ENCODE measurements around the gene MEDAG.

DNA sequence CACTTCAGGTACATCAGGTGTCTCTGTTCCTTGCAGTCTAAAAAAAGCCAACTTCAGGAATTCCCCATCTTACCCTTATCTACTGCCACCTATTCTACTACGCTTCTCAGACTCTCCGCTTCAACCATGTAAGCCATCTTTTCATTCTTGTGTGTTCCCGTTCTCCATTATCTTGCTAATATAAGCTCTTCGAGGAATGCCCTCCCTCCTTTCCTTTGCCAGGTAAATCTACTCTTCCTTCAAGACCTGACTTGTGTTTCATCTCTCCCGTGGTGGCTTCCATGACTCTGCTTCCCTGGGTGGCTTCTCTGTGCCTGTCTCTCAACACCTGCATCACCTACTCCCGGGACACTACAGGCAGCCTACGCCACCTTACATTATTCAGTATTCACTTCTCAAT is 42.3 kb upstream of the MEDAG start:
- TF ChIP-seq, protein P1, sequence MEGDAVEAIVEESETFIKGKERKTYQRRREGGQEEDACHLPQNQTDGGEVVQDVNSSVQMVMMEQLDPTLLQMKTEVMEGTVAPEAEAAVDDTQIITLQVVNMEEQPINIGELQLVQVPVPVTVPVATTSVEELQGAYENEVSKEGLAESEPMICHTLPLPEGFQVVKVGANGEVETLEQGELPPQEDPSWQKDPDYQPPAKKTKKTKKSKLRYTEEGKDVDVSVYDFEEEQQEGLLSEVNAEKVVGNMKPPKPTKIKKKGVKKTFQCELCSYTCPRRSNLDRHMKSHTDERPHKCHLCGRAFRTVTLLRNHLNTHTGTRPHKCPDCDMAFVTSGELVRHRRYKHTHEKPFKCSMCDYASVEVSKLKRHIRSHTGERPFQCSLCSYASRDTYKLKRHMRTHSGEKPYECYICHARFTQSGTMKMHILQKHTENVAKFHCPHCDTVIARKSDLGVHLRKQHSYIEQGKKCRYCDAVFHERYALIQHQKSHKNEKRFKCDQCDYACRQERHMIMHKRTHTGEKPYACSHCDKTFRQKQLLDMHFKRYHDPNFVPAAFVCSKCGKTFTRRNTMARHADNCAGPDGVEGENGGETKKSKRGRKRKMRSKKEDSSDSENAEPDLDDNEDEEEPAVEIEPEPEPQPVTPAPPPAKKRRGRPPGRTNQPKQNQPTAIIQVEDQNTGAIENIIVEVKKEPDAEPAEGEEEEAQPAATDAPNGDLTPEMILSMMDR (IDR thresholded peaks at IDR 0.05): no peak
- no peak for TF ChIP-seq POLR2A (IDR thresholded peaks at IDR 0.05)
